SK-N-SH treated with all-trans-retinoic acid at 6 μM for 48 hours (cell line): ENCODE measurements around the gene RAC3.

Source experiments
- ATAC-seq: fragments of 200-7000 bp; cut with Tn5 transposase; 3 replicates; pipeline ENCODE4 v1.9.1; 2020; ENCODE audit warnings: mild to moderate bottlenecking, moderate library complexity
- ARNTL ChIP-seq: fragments of 450-650 bp; formaldehyde crosslinking; IDR thresholded peaks from 2 replicates; pipeline ENCODE4 v1.5.0; 2020; ENCODE audit warnings: low read depth, mild to moderate bottlenecking, moderate library complexity, borderline replicate concordance
- BACH2 ChIP-seq: fragments of 250-450 bp; sonication (Bioruptor Pico); IDR thresholded peaks from 2 replicates; pipeline ENCODE4 v1.9.0; 2021; ENCODE audit warnings: mild to moderate bottlenecking, borderline replicate concordance
- CSDC2 ChIP-seq: fragments of 250-450 bp; sonication (Bioruptor Pico); IDR thresholded peaks from 2 replicates; pipeline ENCODE4 v1.5.0; 2020; ENCODE audit warnings: mild to moderate bottlenecking, moderate library complexity
- ESRRG ChIP-seq: fragments of 250-450 bp; sonication (Bioruptor Pico); IDR thresholded peaks from 2 replicates; pipeline ENCODE4 v1.6.1; 2021; ENCODE audit warnings: mild to moderate bottlenecking
- GLIS3 ChIP-seq: fragments of 250-450 bp; sonication (Bioruptor Pico); IDR thresholded peaks from 2 replicates; pipeline ENCODE4 v1.5.0; 2020; ENCODE audit warnings: mild to moderate bottlenecking, moderate library complexity
- ISL1 ChIP-seq: fragments of 250-450 bp; sonication (Bioruptor Pico); IDR thresholded peaks from 2 replicates; pipeline ENCODE4 v2.1.2; 2022; ENCODE audit warnings: mild to moderate bottlenecking, moderate library complexity
- OSR1 ChIP-seq: fragments of 250-450 bp; sonication (Bioruptor Pico); IDR thresholded peaks from 2 replicates; pipeline ENCODE4 v1.8.0; 2022; ENCODE audit warnings: moderate library complexity, mild to moderate bottlenecking, inconsistent platforms
- PATZ1 ChIP-seq: fragments of 250-450 bp; sonication (Bioruptor Pico); IDR thresholded peaks from 2 replicates; pipeline ENCODE4 v1.8.0; 2020; ENCODE audit warnings: mild to moderate bottlenecking, moderate library complexity, borderline replicate concordance
- POU6F1 ChIP-seq: fragments of 250-450 bp; sonication (Bioruptor Pico); IDR thresholded peaks from 2 replicates; pipeline ENCODE4 v1.8.0; 2021; ENCODE audit warnings: low read depth, mild to moderate bottlenecking, moderate library complexity, borderline replicate concordance
- PPARA ChIP-seq: fragments of 250-450 bp; sonication (Bioruptor Pico); IDR thresholded peaks from 2 replicates; pipeline ENCODE4 v1.5.0; 2020; ENCODE audit warnings: mild to moderate bottlenecking, borderline replicate concordance
- SNAI2 ChIP-seq: fragments of 250-450 bp; sonication (Bioruptor Pico); IDR thresholded peaks from 2 replicates; pipeline ENCODE4 v1.5.0; 2020; ENCODE audit warnings: mild to moderate bottlenecking, moderate library complexity
- TOX ChIP-seq: fragments of 250-450 bp; sonication (Bioruptor Pico); IDR thresholded peaks from 2 replicates; pipeline ENCODE4 v1.8.0; 2021; ENCODE audit warnings: mild to moderate bottlenecking, moderate library complexity, borderline replicate concordance
- TSHZ2 ChIP-seq: fragments of 250-450 bp; sonication (Bioruptor Pico); IDR thresholded peaks from 2 replicates; pipeline ENCODE4 v1.5.0; 2020; ENCODE audit warnings: mild to moderate bottlenecking, moderate library complexity
- ZC3H10 ChIP-seq: fragments of 250-450 bp; sonication (Bioruptor Pico); IDR thresholded peaks from 2 replicates; pipeline ENCODE4 v1.5.1; 2021; ENCODE audit warnings: mild to moderate bottlenecking, moderate library complexity
- ZFP3 ChIP-seq: fragments of 250-450 bp; sonication (Bioruptor Pico); IDR thresholded peaks from 2 replicates; pipeline ENCODE4 v1.5.0; 2020; ENCODE audit warnings: mild to moderate bottlenecking, moderate library complexity
- ZFP30 ChIP-seq: fragments of 450-650 bp; formaldehyde crosslinking; IDR thresholded peaks from 2 replicates; pipeline ENCODE4 v1.5.0; 2022; ENCODE audit warnings: mild to moderate bottlenecking, moderate library complexity
- ZNF565 ChIP-seq: fragments of 450-650 bp; formaldehyde crosslinking; conservative IDR thresholded peaks from 2 replicates; pipeline ENCODE4 v1.5.0; 2020; ENCODE audit warnings: low read depth, mild to moderate bottlenecking, moderate library complexity
- ZNF70 ChIP-seq: fragments of 450-650 bp; formaldehyde crosslinking; IDR thresholded peaks from 2 replicates; pipeline ENCODE4 v1.5.0; 2020; ENCODE audit warnings: mild to moderate bottlenecking, moderate library complexity
- ZNF8 ChIP-seq: fragments of 450-650 bp; formaldehyde crosslinking; IDR thresholded peaks from 2 replicates; pipeline ENCODE4 v1.5.0; 2020; ENCODE audit warnings: mild to moderate bottlenecking, moderate library complexity
- TF ChIP-seq, protein P1 (sequence below): fragments of 250-450 bp; sonication (Bioruptor Pico); IDR thresholded peaks from 2 replicates; pipeline ENCODE4 v1.5.1; 2021; ENCODE audit warnings: mild to moderate bottlenecking, moderate library complexity
- TF ChIP-seq, protein P2 (sequence below): fragments of 250-450 bp; sonication (Bioruptor Pico); IDR thresholded peaks from 2 replicates; pipeline ENCODE4 v1.5.1; 2020; ENCODE audit warnings: low read depth, mild to moderate bottlenecking, moderate library complexity

The RAC3 gene

DNA sequence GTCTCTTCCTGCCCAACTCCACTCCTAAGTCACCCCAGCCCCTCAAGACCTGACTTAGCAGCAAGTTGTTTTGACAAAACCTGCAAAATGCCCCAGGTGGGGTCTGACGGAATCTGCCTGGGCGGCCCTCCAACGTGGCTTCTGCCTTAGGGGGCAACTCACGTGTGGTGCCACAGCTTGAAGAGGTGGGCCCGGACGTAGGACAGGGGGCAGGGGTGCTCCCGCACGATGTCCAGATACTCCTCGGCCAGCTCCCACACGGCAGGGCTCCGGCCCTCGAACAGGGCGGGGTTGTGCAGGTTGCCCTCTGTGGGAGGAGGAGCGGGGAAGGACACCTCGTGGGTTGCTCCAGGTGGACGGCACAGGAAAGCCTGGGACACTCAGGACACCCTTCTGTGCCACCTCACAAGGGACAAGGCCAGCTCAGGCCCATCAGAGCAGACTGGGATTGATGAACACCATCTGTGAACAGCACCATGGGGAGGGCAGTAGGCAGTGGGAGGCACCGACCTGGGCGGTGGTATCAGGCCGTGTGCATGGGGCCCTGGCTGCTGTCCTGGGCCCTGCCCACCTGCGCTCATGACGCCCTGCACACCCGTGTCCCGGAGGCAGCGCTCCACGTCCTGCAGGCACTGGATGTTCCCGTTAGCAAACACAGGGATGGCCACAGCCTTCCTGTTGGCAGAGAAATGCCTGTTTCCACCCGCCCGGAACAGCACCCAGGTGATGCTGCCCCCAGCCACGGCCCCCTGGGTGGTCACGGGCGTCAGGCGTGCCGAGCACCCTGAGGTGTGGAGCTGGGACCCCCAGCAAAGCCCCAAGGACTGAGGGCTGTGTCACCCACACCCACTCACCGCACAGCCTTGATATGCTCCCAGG, 29.8 kb downstream of the RAC3 start:
- ATAC-seq, result no peak
- TF ChIP-seq, protein P1, sequence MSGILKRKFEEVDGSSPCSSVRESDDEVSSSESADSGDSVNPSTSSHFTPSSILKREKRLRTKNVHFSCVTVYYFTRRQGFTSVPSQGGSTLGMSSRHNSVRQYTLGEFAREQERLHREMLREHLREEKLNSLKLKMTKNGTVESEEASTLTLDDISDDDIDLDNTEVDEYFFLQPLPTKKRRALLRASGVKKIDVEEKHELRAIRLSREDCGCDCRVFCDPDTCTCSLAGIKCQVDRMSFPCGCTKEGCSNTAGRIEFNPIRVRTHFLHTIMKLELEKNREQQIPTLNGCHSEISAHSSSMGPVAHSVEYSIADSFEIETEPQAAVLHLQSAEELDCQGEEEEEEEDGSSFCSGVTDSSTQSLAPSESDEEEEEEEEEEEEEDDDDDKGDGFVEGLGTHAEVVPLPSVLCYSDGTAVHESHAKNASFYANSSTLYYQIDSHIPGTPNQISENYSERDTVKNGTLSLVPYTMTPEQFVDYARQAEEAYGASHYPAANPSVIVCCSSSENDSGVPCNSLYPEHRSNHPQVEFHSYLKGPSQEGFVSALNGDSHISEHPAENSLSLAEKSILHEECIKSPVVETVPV (CRISPR knock-in tag), result no peak
- TF ChIP-seq ZFP3 (CRISPR knock-in tag), result no peak
- TF ChIP-seq ISL1 (CRISPR knock-in tag), result no peak
- TF ChIP-seq ZNF70, result no peak
- no peak for TF ChIP-seq ZNF8
- TF ChIP-seq BACH2, result no peak
- TF ChIP-seq ZNF565 (CRISPR knock-in tag), result no peak
- TF ChIP-seq OSR1 (CRISPR knock-in tag), result no peak
- TF ChIP-seq ZFP30 (CRISPR knock-in tag), result no peak
- TF ChIP-seq POU6F1 (CRISPR knock-in tag), result no peak
- TF ChIP-seq CSDC2 (CRISPR knock-in tag), result no peak
- TF ChIP-seq GLIS3, result no peak
- TF ChIP-seq, protein P2, sequence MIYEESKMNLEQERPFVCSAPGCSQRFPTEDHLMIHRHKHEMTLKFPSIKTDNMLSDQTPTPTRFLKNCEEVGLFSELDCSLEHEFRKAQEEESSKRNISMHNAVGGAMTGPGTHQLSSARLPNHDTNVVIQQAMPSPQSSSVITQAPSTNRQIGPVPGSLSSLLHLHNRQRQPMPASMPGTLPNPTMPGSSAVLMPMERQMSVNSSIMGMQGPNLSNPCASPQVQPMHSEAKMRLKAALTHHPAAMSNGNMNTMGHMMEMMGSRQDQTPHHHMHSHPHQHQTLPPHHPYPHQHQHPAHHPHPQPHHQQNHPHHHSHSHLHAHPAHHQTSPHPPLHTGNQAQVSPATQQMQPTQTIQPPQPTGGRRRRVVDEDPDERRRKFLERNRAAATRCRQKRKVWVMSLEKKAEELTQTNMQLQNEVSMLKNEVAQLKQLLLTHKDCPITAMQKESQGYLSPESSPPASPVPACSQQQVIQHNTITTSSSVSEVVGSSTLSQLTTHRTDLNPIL (CRISPR knock-in tag), result no peak
- TF ChIP-seq PATZ1 (CRISPR knock-in tag), result no peak
- TF ChIP-seq TOX (CRISPR knock-in tag), result no peak
- no peak for TF ChIP-seq TSHZ2
- no peak for TF ChIP-seq ESRRG
- no peak for TF ChIP-seq ARNTL (CRISPR knock-in tag)
- TF ChIP-seq PPARA (CRISPR knock-in tag), result no peak
- no peak for TF ChIP-seq SNAI2

- no peak for ATAC-seq
Measured at GRCh38 chr17:82062076-82062983, 30.9 kb downstream of the RAC3 start.

More at GRCh38 chr17:82062076-82062983, 30.9 kb downstream of the RAC3 start:
- no peak for TF ChIP-seq GLIS3
- no peak for TF ChIP-seq PATZ1 (CRISPR knock-in tag)
- no peak for TF ChIP-seq TOX (CRISPR knock-in tag)
- TF ChIP-seq ZC3H10 (CRISPR knock-in tag), result no peak
- TF ChIP-seq, protein P2 (CRISPR knock-in tag), result no peak
- no peak for TF ChIP-seq SNAI2
- no peak for TF ChIP-seq ZNF8
- no peak for TF ChIP-seq TSHZ2
